Breast epithelium (tissue), 3 donors: ENCODE data around the gene FAM163A.

Source experiments
- CTCF ChIP-seq, 3 donors: fragments of 450-650 bp; IDR thresholded peaks; one replicate each; pipeline ENCODE4 v1.5.1; 2016 to 2017; ENCODE audit warnings: antibody characterized with exemption in 3 of 3, mild to moderate bottlenecking in 3 of 3, moderate library complexity in 3 of 3
- POLR2A ChIP-seq: fragments of 450-650 bp; IDR thresholded peaks from one replicate; pipeline ENCODE4 v1.6.1; 2016; ENCODE audit warnings: antibody characterized with exemption, mild to moderate bottlenecking, moderate library complexity

- TF ChIP-seq CTCF (IDR thresholded peaks at IDR 0.05) (no peak), POLR2A (no peak)
These were observed 18.2 kb downstream of the FAM163A start for GRCh38 chr1:179761296-179761695.
